HepG2 (cell line): Measurements from ENCODE around the gene GTF2B. TPM values are rescaled to one million over a fixed set of nuclear protein-coding genes. Genes with fewer than 3 reads are reported as not detected.

Experiments
- DBP ChIP-seq: sonication (generic); formaldehyde crosslinking; IDR thresholded peaks from 2 replicates; pipeline ENCODE4 v1.4.0; 2020; ENCODE audit warnings: missing genetic modification reagents; ENCODE audit errors: not compliant biosample characterization
- FUBP1 ChIP-seq: sonication (generic); formaldehyde crosslinking; IDR thresholded peaks from 2 replicates; pipeline ENCODE4 v1.5.1; 2020; ENCODE audit warnings: missing genetic modification reagents, mild to moderate bottlenecking, borderline replicate concordance
- IRF2 ChIP-seq: IDR thresholded peaks from 2 replicates; pipeline ENCODE4 v1.6.1; 2018; ENCODE audit warnings: missing genetic modification reagents, missing compliant biosample characterization
- KAT7 ChIP-seq: IDR thresholded peaks from 2 replicates; pipeline ENCODE4 v1.6.1; 2018; ENCODE audit warnings: borderline replicate concordance, missing compliant biosample characterization
- LBX2 ChIP-seq: sonication (generic); formaldehyde crosslinking; IDR thresholded peaks from 2 replicates; pipeline ENCODE4 v1.5.0; 2020; ENCODE audit warnings: missing genetic modification reagents, mild to moderate bottlenecking, borderline replicate concordance
- MEIS1 ChIP-seq: sonication (generic); formaldehyde crosslinking; IDR thresholded peaks from 2 replicates; pipeline ENCODE4 v1.9.0; 2021; ENCODE audit warnings: mild to moderate bottlenecking, missing genetic modification reagents, moderate library complexity, borderline replicate concordance
- PRPF4 ChIP-seq: fragments of 200-400 bp; formaldehyde crosslinking; IDR thresholded peaks from 2 replicates; pipeline ENCODE4 v1.6.1; 2016; ENCODE audit warnings: low read length, low read depth; ENCODE audit not compliant: poor library complexity, severe bottlenecking
- RBAK ChIP-seq: sonication (generic); formaldehyde crosslinking; IDR thresholded peaks from 2 replicates; pipeline ENCODE4 v1.5.1; 2020; ENCODE audit warnings: mild to moderate bottlenecking, missing genetic modification reagents
- RERE ChIP-seq: IDR thresholded peaks from 2 replicates; pipeline ENCODE4 v1.6.1; 2016; ENCODE audit warnings: low read depth, missing genetic modification reagents, missing compliant biosample characterization
- SATB2 ChIP-seq: sonication (generic); formaldehyde crosslinking; IDR thresholded peaks from 2 replicates; pipeline ENCODE4 v1.5.0; 2020; ENCODE audit warnings: missing genetic modification reagents
- UBTF ChIP-seq: sonication (generic); formaldehyde crosslinking; IDR thresholded peaks from 2 replicates; pipeline ENCODE4 v1.4.0; 2020; ENCODE audit warnings: mild to moderate bottlenecking, missing genetic modification reagents
- ZBTB37 ChIP-seq: sonication (generic); formaldehyde crosslinking; IDR thresholded peaks from 2 replicates; pipeline ENCODE4 v1.4.0; 2020; ENCODE audit warnings: mild to moderate bottlenecking, missing genetic modification reagents
- ZBTB7A ChIP-seq: sonication (generic); formaldehyde crosslinking; IDR thresholded peaks from 2 replicates; pipeline ENCODE4 v1.8.0; 2022; ENCODE audit warnings: mild to moderate bottlenecking, missing genetic modification reagents
- ZNF550 ChIP-seq: sonication (generic); formaldehyde crosslinking; IDR thresholded peaks from 2 replicates; pipeline ENCODE4 v1.4.0; 2020; ENCODE audit warnings: mild to moderate bottlenecking, missing genetic modification reagents, borderline replicate concordance
- ZNF713 ChIP-seq: sonication (generic); formaldehyde crosslinking; IDR thresholded peaks from 2 replicates; pipeline ENCODE4 v1.4.0; 2020; ENCODE audit warnings: mild to moderate bottlenecking, missing genetic modification reagents
- ZSCAN30 ChIP-seq: sonication (generic); formaldehyde crosslinking; IDR thresholded peaks from 2 replicates; pipeline ENCODE4 v1.5.0; 2020; ENCODE audit warnings: mild to moderate bottlenecking, missing genetic modification reagents
- polyA plus RNA-seq, 8 experiments: library from polyadenylated mRNA; depleted of rRNA in 3 of 8; stranded (reverse) in 7 of 8; unstranded in 1 of 8; fragments of >200 nt; fragmentation: Illumina TruSeq in 4 of 8; extraction: Trizol in 4 of 8; gene quantifications; 2 replicates each; pipeline versions ENCODE4 v1.2.1 to v1.2.3, GENCODE V29; 2011 to 2016; ENCODE audit warnings: low read depth in 4 of 8, missing spikeins in 1 of 8, mixed read lengths in 1 of 8; ENCODE audit not compliant: insufficient read depth in 1 of 8
- total RNA-seq, 5 experiments: library from RNA; depleted of rRNA; stranded (reverse); fragments of >200 nt; fragmentation: Illumina TruSeq; extraction: Trizol; gene quantifications; 2 replicates each; pipeline ENCODE4 v1.2.3, GENCODE V29; 2016; ENCODE audit warnings: low read depth in 1 of 5

Gene GTF2B
- total and polyA plus RNA-seq, 2 of the 13 experiments (the other 11 are each of a cell fraction or from before 2014, with no cell fraction given): 31.5 to 43.4 TPM

- peak; percentile 44; the same call in 1 of the 2 replicates for TF ChIP-seq RERE
- TF ChIP-seq ZNF550: no peak
- no peak for TF ChIP-seq DBP (CRISPR knock-in tag)
- TF ChIP-seq LBX2: no peak
- TF ChIP-seq MEIS1 (CRISPR knock-in tag): no peak
- TF ChIP-seq SATB2 (CRISPR knock-in tag): 0 out of 2 replicates have a peak, but pooled peaks have one; percentile 45
- TF ChIP-seq ZBTB7A (CRISPR knock-in tag): no peak
- no peak for TF ChIP-seq RBAK
- peak; percentile 97 for TF ChIP-seq IRF2
- TF ChIP-seq ZSCAN30 (CRISPR knock-in tag): no peak
- TF ChIP-seq KAT7: no peak
- no peak for TF ChIP-seq FUBP1 (CRISPR knock-in tag)
- no peak for TF ChIP-seq PRPF4
- TF ChIP-seq ZBTB37 (CRISPR knock-in tag): no peak
- peak; percentile 87 for TF ChIP-seq UBTF
- no peak for TF ChIP-seq ZNF713 (CRISPR knock-in tag)
Observed at GRCh38 chr1:88891318-88891950, at the start of gene GTF2B (continued).
